GM23248 (cell line): ENCODE measurements around the gene PRKAR1B.

Experiments used
- EZH2 ChIP-seq: fragments of 200-600 bp; sonication (generic); IDR thresholded peaks from 2 replicates; pipeline ENCODE4 v1.6.1; 2018; ENCODE audit warnings: antibody characterized with exemption, mild to moderate bottlenecking; ENCODE audit not compliant: insufficient read depth, poor library complexity, severe bottlenecking
- EZH2phosphoT487 ChIP-seq: fragments of 200-600 bp; sonication (generic); IDR thresholded peaks from 2 replicates; pipeline ENCODE4 v1.6.1; 2018; ENCODE audit warnings: antibody characterized with exemption, moderate library complexity, mild to moderate bottlenecking, low read depth; ENCODE audit not compliant: insufficient read depth

DNA sequence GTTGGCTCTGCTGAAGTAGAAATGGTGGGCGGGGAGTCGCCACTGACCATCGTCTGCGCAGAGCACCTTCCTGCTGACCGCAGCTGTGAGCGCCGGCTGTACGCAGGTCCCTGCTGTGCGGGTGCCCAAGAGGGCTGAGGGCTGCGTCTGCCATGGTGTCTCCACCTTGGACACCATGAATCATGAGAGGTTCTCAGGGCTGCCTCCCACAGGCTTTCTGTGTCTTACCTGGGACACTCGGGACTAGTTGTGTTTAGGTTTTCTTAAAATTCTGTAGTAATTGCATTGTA is 44.9 kb upstream of the PRKAR1B start:
- TF ChIP-seq EZH2, result no peak
- no peak for TF ChIP-seq EZH2phosphoT487
